HG02571 (cell line): ENCODE measurements around the gene CEP41.
"Not testable (repeated sequence)": the region's sequence is repeated elsewhere in the genome, so short reads cannot be mapped to it uniquely, and the experiment has no call there.

Experiments
- ATAC-seq: cut with Tn5 transposase; IDR thresholded peaks from one replicate; pipeline ENCODE4 v1.9.1; 2021; ENCODE audit warnings: mild to moderate bottlenecking, moderate library complexity; ENCODE audit not compliant: unreplicated experiment

CEP41 gene

GRCh38 chr7:130461272-130461671 lies 20.5 kb upstream of the CEP41 start:
- ATAC-seq: no peak

DNA sequence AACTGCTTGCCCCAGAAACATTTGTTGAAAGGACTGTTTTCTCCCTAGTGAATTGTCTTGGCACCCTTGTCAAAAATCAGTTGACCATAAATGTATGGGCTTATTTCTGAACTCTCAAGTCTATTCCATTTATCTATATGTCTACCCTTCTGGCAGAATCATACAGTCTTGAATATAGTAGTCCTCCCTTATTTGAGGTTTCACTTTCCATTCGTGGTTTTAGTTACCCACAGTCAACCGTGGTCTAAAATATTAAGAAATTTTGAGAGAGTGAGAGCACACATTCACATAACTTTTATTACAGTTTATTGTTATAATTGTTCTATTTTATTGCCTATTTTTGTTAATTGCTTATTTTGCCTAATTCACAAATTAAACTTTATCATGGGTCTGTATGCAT lies 17.4 kb upstream of the CEP41 start:
- ATAC-seq: no peak

- no peak for ATAC-seq
Observed at GRCh38 chr7:130454959-130455358, 14.1 kb upstream of the CEP41 start.

GRCh38 chr7:130452951-130453350 lies 12.1 kb upstream of the CEP41 start:
- ATAC-seq: no peak

DNA sequence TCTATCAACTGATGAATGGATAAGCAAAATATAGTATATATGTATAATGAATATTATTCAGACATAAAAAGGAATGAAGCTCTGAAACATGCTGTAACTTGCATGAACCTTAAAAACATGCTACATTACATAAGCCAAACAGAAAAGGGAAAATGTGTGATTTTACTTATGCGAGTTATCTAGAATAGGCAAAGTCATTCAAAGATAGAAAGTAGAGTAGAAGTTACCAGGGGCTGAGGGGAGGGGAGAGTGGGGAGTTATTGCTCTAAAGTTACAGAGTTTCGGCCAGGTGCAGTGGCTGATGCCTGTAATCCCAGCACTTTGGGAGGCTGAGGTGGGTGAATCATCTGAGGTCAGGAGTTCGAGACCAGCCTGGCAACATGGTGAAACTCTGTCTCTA lies 10.5 kb upstream of the CEP41 start:
- ATAC-seq: not testable (repeated sequence)

DNA sequence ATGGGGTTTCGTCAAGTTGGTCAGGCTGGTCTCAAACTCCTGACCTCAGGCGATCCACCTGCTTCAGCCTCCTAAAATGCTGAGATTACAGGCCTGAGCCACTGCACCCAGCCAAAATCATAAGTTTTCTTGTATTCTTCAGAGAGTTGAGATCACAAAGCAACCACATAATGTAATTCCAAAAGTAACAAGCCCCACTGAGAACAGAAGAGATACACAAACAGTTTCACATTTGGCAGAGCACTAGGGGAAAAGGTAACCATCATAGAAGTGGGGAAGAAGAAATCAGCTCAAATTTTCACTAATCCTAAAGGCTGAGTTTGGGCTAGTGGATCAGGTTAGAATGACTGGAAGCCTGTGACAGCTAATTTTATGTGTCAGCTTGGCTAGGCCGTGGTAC lies 5.4 kb upstream of the CEP41 start:
- ATAC-seq: no peak

DNA sequence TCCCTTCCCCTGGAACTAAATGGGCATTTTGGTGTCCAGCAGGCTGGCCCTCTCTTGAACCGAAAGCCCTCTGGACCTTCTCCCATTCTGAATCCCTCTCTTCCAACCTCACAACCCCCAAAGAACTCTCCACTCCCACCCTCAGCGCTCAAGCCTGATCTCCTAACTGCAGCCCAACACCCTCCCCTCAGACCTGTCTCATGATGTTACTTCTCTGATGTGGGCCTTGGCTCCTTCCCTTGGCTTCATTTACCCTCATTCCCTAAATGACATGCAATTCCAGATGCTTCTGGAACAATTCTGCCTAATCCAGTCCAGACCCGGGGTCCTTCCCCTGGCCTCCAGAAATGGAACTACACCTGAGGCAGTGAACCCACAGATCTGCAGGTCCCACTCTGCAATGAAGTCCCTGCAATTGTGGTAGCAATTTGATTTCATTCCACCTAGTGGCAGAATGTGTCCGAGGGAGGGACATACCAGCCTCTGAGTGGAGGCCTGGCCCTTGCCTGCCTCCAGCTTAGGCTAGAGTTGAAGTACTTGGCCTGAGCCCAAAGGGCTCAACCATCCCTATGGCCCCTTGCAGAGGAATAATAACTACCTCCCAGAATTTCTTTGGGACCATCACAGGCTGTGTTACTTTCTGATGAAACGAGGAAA lies 4.1 kb upstream of the CEP41 start:
- no peak for ATAC-seq

GRCh38 chr7:130444234-130444633 lies 3.4 kb upstream of the CEP41 start:
- no peak for ATAC-seq

DNA sequence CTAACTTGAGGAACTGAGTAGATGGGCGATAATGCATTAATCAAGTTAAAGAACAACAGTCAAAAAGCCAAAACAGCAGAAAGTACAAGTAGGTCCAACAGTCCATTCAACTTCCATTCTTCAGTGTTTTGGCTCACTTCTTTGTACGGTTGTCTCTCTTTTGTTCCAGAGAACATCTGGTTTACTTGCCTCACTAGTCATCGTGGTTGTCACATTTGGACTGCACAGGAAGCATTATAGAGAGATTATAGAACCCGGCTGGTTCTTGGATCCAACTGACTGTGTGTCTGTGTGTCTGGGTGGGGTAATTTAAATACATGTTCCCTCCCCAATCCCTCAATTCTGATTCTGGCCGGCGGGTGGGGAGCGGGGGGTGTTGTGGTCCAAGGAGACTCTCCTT lies 1.8 kb upstream of the CEP41 start:
- no peak for ATAC-seq

GRCh38 chr7:130441408-130441869 lies 623 bp upstream of the CEP41 start:
- no peak for ATAC-seq

DNA sequence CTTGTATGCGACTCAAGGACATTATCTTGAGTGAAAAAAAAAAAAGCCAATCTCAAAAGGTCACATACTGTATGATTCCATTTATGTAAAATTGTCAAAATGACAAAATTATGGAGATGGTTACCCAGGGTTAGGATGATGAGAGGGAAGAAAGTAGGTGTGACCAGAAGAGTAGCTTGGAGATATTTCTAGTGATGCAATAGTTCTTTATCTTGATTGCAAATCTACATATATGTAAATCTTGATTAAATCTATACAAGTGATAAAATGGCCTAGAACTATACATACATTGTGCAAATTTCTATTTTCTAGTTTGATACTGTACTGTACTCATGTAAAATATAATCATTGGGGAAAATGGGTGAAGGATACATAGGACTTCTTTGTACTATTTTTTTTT lies 4.6 kb downstream of the CEP41 start:
- no peak for ATAC-seq

DNA sequence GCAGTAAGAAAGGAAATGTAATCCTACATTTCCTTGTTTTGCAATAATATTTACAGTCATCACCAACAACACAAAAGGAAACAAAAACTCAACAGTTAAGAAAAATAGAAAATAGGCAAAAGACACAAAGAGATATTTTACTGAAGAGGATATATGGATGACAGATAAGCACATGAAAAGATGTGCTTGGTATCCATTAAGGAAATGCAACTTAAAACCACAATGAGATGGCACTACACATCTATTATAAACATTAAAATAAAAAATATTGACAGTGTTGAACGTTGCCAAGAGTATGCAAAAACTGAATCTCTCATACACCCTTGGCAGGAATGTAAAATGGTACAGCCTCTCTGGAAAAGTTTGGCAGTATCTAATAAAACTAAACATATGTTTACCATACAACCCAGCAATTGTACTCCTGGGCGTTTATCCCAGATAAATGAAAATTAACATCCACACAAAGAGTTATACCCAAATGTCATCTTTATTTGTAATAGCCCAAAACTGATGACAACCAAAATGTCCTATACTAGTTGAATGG lies 5.4 kb downstream of the CEP41 start:
- no peak for ATAC-seq

- no peak for ATAC-seq
Observed at GRCh38 chr7:130433301-130433700, 7.5 kb downstream of the CEP41 start.

GRCh38 chr7:130432886-130433285 lies 7.9 kb downstream of the CEP41 start:
- ATAC-seq: no peak

- no peak for ATAC-seq
Observed at GRCh38 chr7:130430841-130431666, 9.8 kb downstream of the CEP41 start.

GRCh38 chr7:130430115-130430514 lies 10.7 kb downstream of the CEP41 start:
- no peak for ATAC-seq

DNA sequence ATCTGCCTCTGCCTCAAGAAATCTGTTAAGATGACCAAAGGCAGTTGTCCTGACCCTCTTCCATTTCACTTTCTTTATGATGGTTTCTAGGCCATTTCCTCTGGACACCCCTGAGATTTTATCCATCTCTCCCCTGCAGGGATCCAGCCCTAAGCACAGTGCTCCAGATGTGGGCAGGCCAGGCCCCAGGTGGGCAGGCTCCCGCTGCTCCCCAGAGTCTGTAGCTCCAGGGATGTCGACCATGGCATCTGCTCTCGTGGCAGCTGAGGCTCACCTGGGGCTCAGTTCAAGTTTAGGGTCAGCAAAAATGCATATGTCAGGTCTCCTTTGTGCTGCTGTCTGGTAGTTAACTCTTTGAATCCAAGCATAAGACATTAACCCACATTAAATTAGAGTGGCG lies 11.8 kb downstream of the CEP41 start:
- ATAC-seq: no peak

DNA sequence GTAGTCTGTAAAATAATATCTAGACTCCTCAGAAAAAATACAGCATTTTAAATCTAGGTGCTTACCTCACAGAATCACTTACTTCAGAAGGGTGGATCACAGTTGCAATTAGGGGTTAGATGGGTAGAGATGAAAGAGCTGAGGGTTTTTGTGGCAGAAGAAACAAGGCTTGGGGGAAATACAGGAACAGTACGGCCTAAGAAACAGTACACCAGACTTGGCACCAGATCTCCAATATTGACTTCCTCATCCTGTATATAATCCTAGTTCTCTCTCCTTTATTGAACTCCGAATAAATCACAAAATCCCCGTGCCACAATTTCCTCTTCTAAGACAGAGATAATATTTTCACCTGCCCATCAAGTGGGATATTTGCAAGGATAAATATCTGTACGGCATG lies 14.3 kb downstream of the CEP41 start:
- no peak for ATAC-seq

DNA sequence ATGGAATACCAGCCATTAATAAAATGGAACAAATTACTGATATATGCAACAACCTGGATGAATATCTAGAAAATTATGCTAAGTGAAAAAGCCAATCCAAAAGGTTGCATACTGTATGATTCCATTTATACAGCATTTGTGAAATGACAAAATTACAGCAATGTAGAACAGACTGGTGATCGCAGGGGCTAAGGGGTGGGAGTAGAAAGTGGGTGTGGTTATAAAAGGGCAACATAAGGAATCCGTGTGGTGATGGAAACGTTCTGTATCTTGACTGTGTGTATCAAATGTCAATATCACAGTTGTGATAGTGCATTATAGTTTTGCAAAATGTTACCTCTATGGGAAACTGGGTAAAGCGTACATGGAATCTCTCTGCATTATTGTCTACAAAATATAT lies 15.0 kb downstream of the CEP41 start:
- ATAC-seq: no peak

- ATAC-seq: no peak
Observed at GRCh38 chr7:130423501-130424037, 17.2 kb downstream of the CEP41 start.

GRCh38 chr7:130421684-130422083 lies 19.1 kb downstream of the CEP41 start:
- ATAC-seq: no peak
